ENCODE measurements around the gene DEFB112.

DEFB112 gene

DNA sequence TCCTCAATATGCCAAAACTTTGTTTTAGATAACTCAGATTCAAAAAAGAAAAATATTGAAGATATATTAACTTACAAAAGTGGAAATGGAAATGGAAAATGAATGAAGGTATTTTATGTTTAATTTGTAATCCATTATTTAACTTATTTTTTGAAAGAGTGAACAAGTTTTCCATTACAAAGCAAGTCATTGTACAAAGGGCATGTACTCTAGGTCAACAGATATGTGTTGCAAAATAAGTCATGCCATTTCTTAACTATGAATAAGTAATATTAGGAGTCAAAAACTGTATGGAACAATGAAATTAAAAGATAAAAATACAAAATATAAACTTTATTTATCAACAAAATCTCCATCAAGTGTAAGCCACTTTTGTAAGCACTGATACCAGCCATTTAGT is 54.5 kb downstream of the DEFB112 start:
- no peak for DNase-seq (ENCODE audit: low read depth)
